Measurements from ENCODE around the gene AFTPH.

The AFTPH gene

GRCh38 chr2:64537991-64538390 lies 13.9 kb downstream of the AFTPH start:
- no peak overlapping the region for H3K4me3 ChIP-seq (replicated peaks; ENCODE audit: low read depth, low read length)
- no peak for DNase-seq (ENCODE audit: extremely low read depth, low read depth)
- TF ChIP-seq CTCF (IDR thresholded peaks at IDR 0.05; ENCODE audit: low read depth, low read length, missing control alignments), result no peak

GRCh38 chr2:64538764-64539433 lies 14.8 kb downstream of the AFTPH start:
- no peak for TF ChIP-seq CTCF (IDR thresholded peaks at IDR 0.05; ENCODE audit: low read depth, low read length, missing control alignments)
- H3K4me3 ChIP-seq (replicated peaks; ENCODE audit: low read depth, low read length), result no peak overlapping the region
- DNase-seq (ENCODE audit: extremely low read depth, low read depth), result no peak

- H3K4me3 ChIP-seq (replicated peaks; ENCODE audit: low read depth, low read length), result no peak overlapping the region
- DNase-seq (ENCODE audit: extremely low read depth, low read depth), result no peak
- no peak for TF ChIP-seq CTCF (IDR thresholded peaks at IDR 0.05; ENCODE audit: low read depth, low read length, missing control alignments)
Measured at GRCh38 chr2:64540615-64541014, 16.5 kb downstream of the AFTPH start.

- no peak for DNase-seq (ENCODE audit: extremely low read depth, low read depth)
- no peak for TF ChIP-seq CTCF (IDR thresholded peaks at IDR 0.05; ENCODE audit: low read depth, low read length, missing control alignments)
Measured at GRCh38 chr2:64541547-64541946, 17.4 kb downstream of the AFTPH start.

GRCh38 chr2:64542071-64543007 lies 18.2 kb downstream of the AFTPH start:
- no peak for TF ChIP-seq CTCF (IDR thresholded peaks at IDR 0.05; ENCODE audit: low read depth, low read length, missing control alignments)
- no peak overlapping the region for H3K4me3 ChIP-seq (replicated peaks; ENCODE audit: low read depth, low read length)
- no peak for DNase-seq (ENCODE audit: extremely low read depth, low read depth)

More at GRCh38 chr2:64541547-64541946, 17.4 kb downstream of the AFTPH start:
- no peak overlapping the region for H3K4me3 ChIP-seq (replicated peaks; ENCODE audit: low read depth, low read length)

- no peak for DNase-seq (ENCODE audit: extremely low read depth, low read depth)
- TF ChIP-seq CTCF (IDR thresholded peaks at IDR 0.05; ENCODE audit: low read depth, low read length, missing control alignments), result no peak
- no peak overlapping the region for H3K4me3 ChIP-seq (replicated peaks; ENCODE audit: low read depth, low read length)
Measured at GRCh38 chr2:64543008-64543697, 19.0 kb downstream of the AFTPH start.
